Sigmoid colon (tissue), 4 donors: ENCODE results near the gene BIN1.

ENCODE experiments used
- CTCF ChIP-seq, 4 experiments: fragments of 450-650 bp in 3 of 4; fragments of 200-600 bp in 1 of 4; IDR thresholded peaks; one replicate each; pipeline ENCODE4 v1.5.1; 2016 to 2019; ENCODE audit warnings: antibody characterized with exemption in 4 of 4, mild to moderate bottlenecking in 3 of 4, moderate library complexity in 2 of 4
- POLR2A ChIP-seq, 2 donors: fragments of 450-650 bp; IDR thresholded peaks; one replicate each; pipeline ENCODE4 v1.6.1; 2016; ENCODE audit warnings: antibody characterized with exemption in 2 of 2, mild to moderate bottlenecking in 2 of 2, moderate library complexity in 2 of 2
- POLR2AphosphoS5 ChIP-seq, 4 donors: sonication (generic); formaldehyde crosslinking; IDR thresholded peaks; one replicate each; pipeline ENCODE4 v1.6.1; 2017; ENCODE audit warnings: antibody characterized with exemption in 4 of 4

DNA sequence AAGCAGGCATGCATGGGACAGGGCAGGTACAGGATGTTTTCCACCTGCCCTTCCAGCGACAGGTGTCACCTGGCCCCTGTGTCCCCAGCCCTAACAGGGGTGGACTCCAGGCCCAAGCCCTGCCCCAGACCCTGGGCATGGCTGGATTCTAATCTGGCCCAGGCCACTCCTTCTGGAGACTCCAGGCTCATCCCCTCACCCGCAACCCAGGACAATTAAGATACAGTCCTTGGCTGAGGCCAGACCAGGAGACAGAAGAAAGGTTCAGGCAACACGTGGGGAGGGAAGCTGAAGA, 9.5 kb downstream of the BIN1 start:
- TF ChIP-seq CTCF (IDR thresholded peaks at IDR 0.05) (no peak), POLR2A (IDR thresholded peaks at IDR 0.05) (no peak), POLR2AphosphoS5 (IDR thresholded peaks at IDR 0.05) (no peak)
